ENCODE results near the gene SPDYE2.
"Not testable (repeated sequence)": the region's sequence is repeated elsewhere in the genome, so short reads cannot be mapped to it uniquely, and the experiment has no call there.

DNA sequence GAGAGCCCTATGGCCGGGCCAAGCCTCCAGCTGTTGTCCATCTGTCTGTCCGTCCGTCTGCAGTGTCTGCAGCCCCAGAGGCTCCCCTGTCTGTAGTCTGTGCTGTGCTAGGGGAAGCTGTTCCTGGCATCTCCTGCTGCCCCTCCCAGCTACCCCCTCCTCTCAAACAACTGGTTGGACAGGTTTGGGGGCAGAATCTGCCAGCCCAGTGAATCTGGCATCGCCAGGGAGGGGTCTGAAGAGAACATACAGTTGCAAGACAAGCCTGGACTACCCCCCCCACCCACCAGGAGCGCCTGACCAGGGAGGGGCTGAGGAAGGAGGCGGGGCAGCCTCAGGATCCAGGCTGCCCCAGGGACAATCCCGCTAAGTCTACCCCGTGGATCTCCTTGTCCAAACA is 7.4 kb upstream of the SPDYE2 start, which contains the start of gene UPK3BL2:
- TF ChIP-seq, protein P1, sequence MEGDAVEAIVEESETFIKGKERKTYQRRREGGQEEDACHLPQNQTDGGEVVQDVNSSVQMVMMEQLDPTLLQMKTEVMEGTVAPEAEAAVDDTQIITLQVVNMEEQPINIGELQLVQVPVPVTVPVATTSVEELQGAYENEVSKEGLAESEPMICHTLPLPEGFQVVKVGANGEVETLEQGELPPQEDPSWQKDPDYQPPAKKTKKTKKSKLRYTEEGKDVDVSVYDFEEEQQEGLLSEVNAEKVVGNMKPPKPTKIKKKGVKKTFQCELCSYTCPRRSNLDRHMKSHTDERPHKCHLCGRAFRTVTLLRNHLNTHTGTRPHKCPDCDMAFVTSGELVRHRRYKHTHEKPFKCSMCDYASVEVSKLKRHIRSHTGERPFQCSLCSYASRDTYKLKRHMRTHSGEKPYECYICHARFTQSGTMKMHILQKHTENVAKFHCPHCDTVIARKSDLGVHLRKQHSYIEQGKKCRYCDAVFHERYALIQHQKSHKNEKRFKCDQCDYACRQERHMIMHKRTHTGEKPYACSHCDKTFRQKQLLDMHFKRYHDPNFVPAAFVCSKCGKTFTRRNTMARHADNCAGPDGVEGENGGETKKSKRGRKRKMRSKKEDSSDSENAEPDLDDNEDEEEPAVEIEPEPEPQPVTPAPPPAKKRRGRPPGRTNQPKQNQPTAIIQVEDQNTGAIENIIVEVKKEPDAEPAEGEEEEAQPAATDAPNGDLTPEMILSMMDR (conservative IDR thresholded peaks at IDR 0.05 in 1 of 2, IDR thresholded peaks at IDR 0.05 in 1 of 2; ENCODE audit: extremely low read depth in 1 of 2, insufficient read depth in 1 of 2, low read depth in 1 of 2, low read length in 2 of 2), result not testable (repeated sequence)
- TF ChIP-seq EZH2 (IDR thresholded peaks at IDR 0.05; ENCODE audit: borderline replicate concordance, low read length), result not testable (repeated sequence)
